ENCODE data around the gene CAMTA2. TPM values are rescaled to one million over a fixed set of nuclear protein-coding genes. Genes with fewer than 3 reads are reported as not detected.

The CAMTA2 gene
- total RNA-seq, 4 donors from 2014 or later = 15.3 to 46.2 (median 22.5) TPM

- Histone ChIP-seq H3K27me3 (no peaks in the 10 kb centered on the region), H3K4me1 (no peaks in the 10 kb centered on the region), H3K9me3 (no peaks in the 10 kb centered on the region), H3K27ac (no peak overlapping the region), H3K36me3 (peaks cover 0 to 98% (median 8%) of the 10 kb centered on the region in 3 donors), H3K4me3 (no peak overlapping the region)
- no peak for DNase-seq (ENCODE audit: low spot score in 2 of 2)
- TF ChIP-seq POLR2A (IDR thresholded peaks at IDR 0.05) (no peak), CTCF (IDR thresholded peaks at IDR 0.05) (no peak), EP300 (IDR thresholded peaks at IDR 0.05) (no peak)
- 10 to 50% methylated on average over 1 of the region's 1 CpG for WGBS, 2 donors
These were observed 32.0 kb upstream of the CAMTA2 start for GRCh38 chr17:5019475-5019956.

GRCh38 chr17:5014357-5014756 is 26.9 kb upstream of the CAMTA2 start:
- DNase-seq (ENCODE audit: low spot score in 2 of 2) = no peak
- TF ChIP-seq CTCF (IDR thresholded peaks at IDR 0.05) (no peak), EP300 (IDR thresholded peaks at IDR 0.05) (no peak), POLR2A (IDR thresholded peaks at IDR 0.05) (no peak)
- 78 to 88% methylated on average over 4 of the region's 4 CpGs for WGBS, 2 donors
- Histone ChIP-seq H3K4me1 (no peaks in the 10 kb centered on the region), H3K4me3 (no peak overlapping the region), H3K27ac (no peak overlapping the region), H3K9me3 (no peaks in the 10 kb centered on the region), H3K27me3 (no peaks in the 10 kb centered on the region), H3K36me3 (peaks cover 2 to 98% (median 4%) of the 10 kb centered on the region in 3 donors)

- no peak for DNase-seq (ENCODE audit: low spot score in 2 of 2)
- H3K4me3 ChIP-seq = no peak overlapping the region
- no peak overlapping the region for H3K27ac ChIP-seq
- 84 to 93% methylated on average over 6 of the region's 6 CpGs for WGBS, 2 donors
- H3K4me1 ChIP-seq = no peaks in the 10 kb centered on the region
- H3K9me3 ChIP-seq = no peaks in the 10 kb centered on the region
- no peak for TF ChIP-seq POLR2A (IDR thresholded peaks at IDR 0.05)
- no peak for TF ChIP-seq CTCF (IDR thresholded peaks at IDR 0.05)
- no peak for TF ChIP-seq EP300 (IDR thresholded peaks at IDR 0.05)
- peaks cover 4 to 100% (median 7%) of the 10 kb centered on the region in 3 donors for H3K36me3 ChIP-seq
- H3K27me3 ChIP-seq = no peaks in the 10 kb centered on the region
These were observed 24.5 kb upstream of the CAMTA2 start for GRCh38 chr17:5011928-5012327.

- TF ChIP-seq CTCF (IDR thresholded peaks at IDR 0.05) (no peak), POLR2A (IDR thresholded peaks at IDR 0.05) (no peak), EP300 (IDR thresholded peaks at IDR 0.05) (no peak)
These were observed 15.9 kb upstream of the CAMTA2 start for GRCh38 chr17:5003214-5003867.

GRCh38 chr17:5002121-5002788 is 14.8 kb upstream of the CAMTA2 start:
- Histone ChIP-seq H3K27me3 (no peaks in the 10 kb centered on the region), H3K4me3 (no peak overlapping the region), H3K36me3 (peaks cover 3 to 66% (median 41%) of the 10 kb centered on the region in 3 donors), H3K9me3 (no peaks in the 10 kb centered on the region), H3K27ac (no peak overlapping the region), H3K4me1 (peaks cover 0 to 30% (median 19%) of the 10 kb centered on the region in 4 donors)
- WGBS, 2 donors = 89 to 90% methylated on average over 20 of the region's 20 CpGs
- TF ChIP-seq CTCF (IDR thresholded peaks at IDR 0.05) (no peak), EP300 (IDR thresholded peaks at IDR 0.05) (no peak)
- no peak for DNase-seq (ENCODE audit: low spot score in 2 of 2)

More at GRCh38 chr17:5003214-5003867, 15.9 kb upstream of the CAMTA2 start:
- no peak for DNase-seq (ENCODE audit: low spot score in 2 of 2)
- Histone ChIP-seq H3K4me3 (no peak overlapping the region), H3K36me3 (peaks cover 3 to 77% (median 45%) of the 10 kb centered on the region in 3 donors), H3K27ac (no peak overlapping the region), H3K4me1 (peaks cover 0 to 30% (median 19%) of the 10 kb centered on the region in 4 donors), H3K9me3 (no peaks in the 10 kb centered on the region), H3K27me3 (no peaks in the 10 kb centered on the region)
- 94 to 95% methylated on average over 18 of the region's 18 CpGs for WGBS, 2 donors

All from tibial nerve (tissue), 4 donors.